VCaP (cell line): ENCODE results near the gene TENT4A.
A peak's percentile ranks its signal among the peaks of the same experiment; 100 is the strongest.

Source experiments
- H3K27ac ChIP-seq: fragments of 450-650 bp; 2 replicates; pipeline ENCODE4 v1.5.1; 2017
- TF ChIP-seq, protein P1 (sequence below): fragments of 450-650 bp; conservative IDR thresholded peaks from 2 replicates; pipeline ENCODE4 v1.5.1; 2017; ENCODE audit warnings: mild to moderate bottlenecking, moderate library complexity

The TENT4A gene

DNA sequence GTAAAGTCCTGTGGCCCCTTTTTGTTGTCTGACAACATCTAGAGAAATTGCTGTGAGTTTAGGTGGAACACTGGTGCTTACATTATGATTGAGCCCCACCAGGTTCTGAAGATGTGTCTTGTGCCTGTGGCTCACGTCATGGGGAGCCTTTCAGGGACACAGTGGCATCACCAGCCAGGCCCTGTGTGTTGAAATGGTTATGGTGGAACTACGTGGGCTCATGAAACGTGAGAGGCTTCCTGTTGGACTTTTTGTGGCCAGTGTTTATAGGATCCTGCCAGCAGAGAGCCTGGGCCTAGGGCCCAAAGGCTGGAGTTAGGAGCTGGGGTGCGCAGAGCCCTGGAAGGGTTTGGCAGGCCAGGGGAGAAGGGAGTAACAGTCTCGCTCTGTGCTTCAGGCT is 46.8 kb downstream of the TENT4A start:
- TF ChIP-seq, protein P1, sequence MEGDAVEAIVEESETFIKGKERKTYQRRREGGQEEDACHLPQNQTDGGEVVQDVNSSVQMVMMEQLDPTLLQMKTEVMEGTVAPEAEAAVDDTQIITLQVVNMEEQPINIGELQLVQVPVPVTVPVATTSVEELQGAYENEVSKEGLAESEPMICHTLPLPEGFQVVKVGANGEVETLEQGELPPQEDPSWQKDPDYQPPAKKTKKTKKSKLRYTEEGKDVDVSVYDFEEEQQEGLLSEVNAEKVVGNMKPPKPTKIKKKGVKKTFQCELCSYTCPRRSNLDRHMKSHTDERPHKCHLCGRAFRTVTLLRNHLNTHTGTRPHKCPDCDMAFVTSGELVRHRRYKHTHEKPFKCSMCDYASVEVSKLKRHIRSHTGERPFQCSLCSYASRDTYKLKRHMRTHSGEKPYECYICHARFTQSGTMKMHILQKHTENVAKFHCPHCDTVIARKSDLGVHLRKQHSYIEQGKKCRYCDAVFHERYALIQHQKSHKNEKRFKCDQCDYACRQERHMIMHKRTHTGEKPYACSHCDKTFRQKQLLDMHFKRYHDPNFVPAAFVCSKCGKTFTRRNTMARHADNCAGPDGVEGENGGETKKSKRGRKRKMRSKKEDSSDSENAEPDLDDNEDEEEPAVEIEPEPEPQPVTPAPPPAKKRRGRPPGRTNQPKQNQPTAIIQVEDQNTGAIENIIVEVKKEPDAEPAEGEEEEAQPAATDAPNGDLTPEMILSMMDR: no peak
- no peak overlapping the region for H3K27ac ChIP-seq

DNA sequence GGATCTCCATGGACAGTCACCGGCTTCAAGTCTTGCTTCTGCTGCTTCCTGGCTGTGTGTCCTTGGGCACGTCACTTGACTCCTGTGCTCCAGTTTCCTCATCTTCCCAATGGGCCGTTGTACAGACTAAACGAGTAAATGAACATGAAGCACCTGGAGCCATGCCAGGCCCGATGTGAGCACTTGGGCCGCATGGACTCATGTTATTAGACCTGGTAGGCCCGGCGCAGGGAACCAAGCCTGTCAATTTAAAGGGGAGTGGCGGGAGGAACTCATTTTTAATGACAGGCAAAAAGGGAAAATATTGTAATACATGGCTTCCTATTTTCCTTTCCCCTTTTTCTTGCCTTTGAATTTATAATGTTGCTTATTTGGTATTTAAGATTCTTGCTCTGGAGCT is 47.5 kb downstream of the TENT4A start:
- no peak overlapping the region for H3K27ac ChIP-seq
- TF ChIP-seq, protein P1: no peak

- TF ChIP-seq, protein P1: no peak
- H3K27ac ChIP-seq: no peak overlapping the region
Measured at GRCh38 chr5:6761333-6761732, 48.1 kb downstream of the TENT4A start.

GRCh38 chr5:6762116-6762515 is 48.9 kb downstream of the TENT4A start:
- TF ChIP-seq, protein P1: no peak
- no peak overlapping the region for H3K27ac ChIP-seq

DNA sequence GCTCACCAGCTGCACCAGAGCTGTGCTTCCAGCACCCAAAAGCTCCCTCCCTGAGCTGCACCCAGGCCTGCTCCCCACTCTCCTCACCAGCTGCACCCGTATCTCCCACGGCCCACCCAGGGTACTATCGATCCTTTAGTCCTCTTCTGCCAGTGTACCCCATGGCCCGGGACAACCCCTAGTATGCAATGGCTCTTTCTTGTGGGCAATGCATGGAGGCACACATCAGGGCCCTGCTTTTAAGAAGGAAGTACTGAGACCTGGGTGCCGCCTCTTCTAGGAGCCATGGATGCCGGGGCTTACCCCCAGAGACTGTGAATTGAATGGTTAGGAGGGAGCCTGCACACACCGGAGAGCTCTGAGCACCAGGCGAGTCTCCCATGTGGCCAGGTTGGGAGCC is 49.5 kb downstream of the TENT4A start:
- H3K27ac ChIP-seq: no peak overlapping the region
- TF ChIP-seq, protein P1: no peak

- TF ChIP-seq, protein P1: no peak
- no peak overlapping the region for H3K27ac ChIP-seq
Measured at GRCh38 chr5:6763191-6763590, 50.0 kb downstream of the TENT4A start.

DNA sequence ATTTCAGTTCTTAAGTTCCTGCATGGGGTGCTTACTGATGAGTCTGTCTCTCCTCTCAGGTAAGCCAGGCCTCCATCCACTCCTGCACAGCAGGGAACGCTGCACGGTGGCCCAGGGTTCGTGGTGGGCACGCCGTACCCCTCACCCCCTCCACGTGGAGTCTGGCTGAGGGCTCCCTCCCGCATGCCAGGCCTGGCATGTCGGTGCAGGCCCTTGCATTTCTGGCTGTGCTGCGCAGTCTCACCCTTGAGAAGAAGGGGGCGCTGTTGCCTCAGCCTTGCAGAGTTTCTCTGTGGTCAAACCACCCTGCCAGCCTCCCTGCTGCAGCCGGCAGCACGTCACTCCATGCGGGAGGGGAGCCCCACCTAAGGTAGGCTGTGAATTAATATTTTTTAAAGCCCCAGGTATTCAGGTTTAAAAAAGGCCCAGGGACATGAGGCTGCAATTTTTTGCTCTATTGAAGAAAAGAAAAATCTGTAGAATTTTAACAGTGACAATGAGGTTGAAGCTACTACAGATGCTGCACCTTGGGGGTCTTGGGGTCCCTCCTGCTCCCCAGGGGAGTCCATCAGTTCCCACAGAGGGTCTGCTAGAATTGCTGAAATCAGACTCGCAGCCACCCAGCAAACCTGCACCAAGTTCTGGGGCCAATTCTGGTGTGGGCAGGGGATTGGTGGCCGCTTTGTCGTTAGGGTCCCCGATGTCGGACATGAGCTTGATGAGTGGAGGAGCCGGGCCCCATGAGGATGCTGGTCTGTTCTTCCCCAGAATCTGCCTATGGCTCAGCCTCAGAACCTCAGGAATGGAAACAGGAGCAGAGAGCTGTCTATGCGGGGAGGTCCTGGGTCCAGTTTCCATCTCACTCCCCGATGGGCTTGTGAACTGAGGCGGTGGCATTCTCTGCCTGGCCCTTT is 52.6 kb downstream of the TENT4A start:
- TF ChIP-seq, protein P1: peak; percentile 98

More for the DNA sequence above, 52.6 kb downstream of the TENT4A start:
- peak overlapping the region; percentile 82 for H3K27ac ChIP-seq
